ENCODE data around the gene RTTN. TPM values are rescaled to one million over a fixed set of nuclear protein-coding genes. Genes with fewer than 3 reads are reported as not detected.
"Not testable (repeated sequence)": the region's sequence is repeated elsewhere in the genome, so short reads cannot be mapped to it uniquely, and the experiment has no call there.

RTTN gene
- 21.3 and 22.8 TPM in 2 replicates for total RNA-seq (2014; rRNA removed; shearing (Covaris generic))

GRCh38 chr18:70205421-70206397, at the start of gene RTTN:
Gene RTTN, minus strand, starts transcription at chr18:70205687. Its CDS starts 29 bp downstream, at chr18:70205658.
- H3K27ac ChIP-seq = peak within 1 kb of the TSS; percentile 85
- H3K27me3 ChIP-seq = no peaks in the 10 kb centered on the region
- DNase-seq = peak; percentile 86 to 88
- H3K36me3 ChIP-seq = no peaks in the 10 kb centered on the region
- no peaks in the 10 kb centered on the region for H3K9me3 ChIP-seq (replicated peaks)
- H3K4me3 ChIP-seq = peak within 1 kb of the TSS; percentile 90
- H3K4me1 ChIP-seq = peaks cover 3% of the 10 kb centered on the region; the same call in 1 of the 2 replicates

- H3K27me3 ChIP-seq = no peaks in the 10 kb centered on the region
- H3K4me1 ChIP-seq = no peaks in the 10 kb centered on the region
- no peaks in the 10 kb centered on the region for H3K9me3 ChIP-seq (replicated peaks)
- no peak overlapping the region for H3K27ac ChIP-seq
- no peak overlapping the region for H3K4me3 ChIP-seq
- H3K36me3 ChIP-seq = no peaks in the 10 kb centered on the region
- DNase-seq = no peak
Observed at GRCh38 chr18:70250781-70251180, 45.3 kb upstream of the RTTN start.

GRCh38 chr18:70249861-70250260, 44.4 kb upstream of the RTTN start:
- not testable (repeated sequence) for H3K4me1 ChIP-seq; H3K36me3 ChIP-seq; H3K27ac ChIP-seq; H3K27me3 ChIP-seq; DNase-seq; H3K9me3 ChIP-seq (replicated peaks); H3K4me3 ChIP-seq

- no peak overlapping the region for H3K4me3 ChIP-seq
- H3K9me3 ChIP-seq (replicated peaks) = no peaks in the 10 kb centered on the region
- H3K27me3 ChIP-seq = no peaks in the 10 kb centered on the region
- no peaks in the 10 kb centered on the region for H3K36me3 ChIP-seq
- DNase-seq = no peak
- no peak overlapping the region for H3K27ac ChIP-seq
- no peaks in the 10 kb centered on the region for H3K4me1 ChIP-seq
Observed at GRCh38 chr18:70249118-70249517, 43.6 kb upstream of the RTTN start.

GRCh38 chr18:70246061-70246466, 40.6 kb upstream of the RTTN start:
- H3K36me3 ChIP-seq = no peaks in the 10 kb centered on the region
- no peaks in the 10 kb centered on the region for H3K9me3 ChIP-seq (replicated peaks)
- H3K27me3 ChIP-seq = no peaks in the 10 kb centered on the region
- no peaks in the 10 kb centered on the region for H3K4me1 ChIP-seq
- no peak overlapping the region for H3K27ac ChIP-seq
- no peak for DNase-seq
- H3K4me3 ChIP-seq = no peak overlapping the region

GRCh38 chr18:70243131-70243929, 37.8 kb upstream of the RTTN start:
- no peaks in the 10 kb centered on the region for H3K4me1 ChIP-seq
- H3K9me3 ChIP-seq (replicated peaks) = no peaks in the 10 kb centered on the region
- H3K36me3 ChIP-seq = no peaks in the 10 kb centered on the region
- no peak overlapping the region for H3K4me3 ChIP-seq
- no peak for DNase-seq
- H3K27me3 ChIP-seq = no peaks in the 10 kb centered on the region
- no peak overlapping the region for H3K27ac ChIP-seq

- H3K4me1 ChIP-seq = not testable (repeated sequence)
Observed at GRCh38 chr18:70236921-70237320, 31.4 kb upstream of the RTTN start.

GRCh38 chr18:70235478-70235877, 30.0 kb upstream of the RTTN start:
- Histone ChIP-seq H3K36me3 (no peaks in the 10 kb centered on the region), H3K4me3 (no peak overlapping the region), H3K4me1 (no peaks in the 10 kb centered on the region), H3K9me3 (replicated peaks) (no peaks in the 10 kb centered on the region), H3K27me3 (no peaks in the 10 kb centered on the region), H3K27ac (no peak overlapping the region)
- DNase-seq = no peak

More at GRCh38 chr18:70236921-70237320, 31.4 kb upstream of the RTTN start:
- not testable (repeated sequence) for DNase-seq; H3K9me3 ChIP-seq (replicated peaks); H3K36me3 ChIP-seq; H3K27ac ChIP-seq; H3K27me3 ChIP-seq; H3K4me3 ChIP-seq

GRCh38 chr18:70234667-70235459, 29.4 kb upstream of the RTTN start:
- DNase-seq = no peak
- H3K9me3 ChIP-seq (replicated peaks) = no peaks in the 10 kb centered on the region
- no peak overlapping the region for H3K4me3 ChIP-seq
- H3K27me3 ChIP-seq = no peaks in the 10 kb centered on the region
- H3K27ac ChIP-seq = no peak overlapping the region
- H3K36me3 ChIP-seq = no peaks in the 10 kb centered on the region
- H3K4me1 ChIP-seq = no peaks in the 10 kb centered on the region

GRCh38 chr18:70233974-70234373, 28.5 kb upstream of the RTTN start:
- Histone ChIP-seq H3K27me3 (no peaks in the 10 kb centered on the region), H3K9me3 (replicated peaks) (no peaks in the 10 kb centered on the region), H3K27ac (no peak overlapping the region), H3K36me3 (no peaks in the 10 kb centered on the region), H3K4me3 (no peak overlapping the region), H3K4me1 (no peaks in the 10 kb centered on the region)
- no peak for DNase-seq

- no peak overlapping the region for H3K27ac ChIP-seq
- no peaks in the 10 kb centered on the region for H3K4me1 ChIP-seq
- H3K9me3 ChIP-seq (replicated peaks) = no peaks in the 10 kb centered on the region
- no peak overlapping the region for H3K4me3 ChIP-seq
- H3K36me3 ChIP-seq = no peaks in the 10 kb centered on the region
- DNase-seq = no peak
- H3K27me3 ChIP-seq = no peaks in the 10 kb centered on the region
Observed at GRCh38 chr18:70232261-70232660, 26.8 kb upstream of the RTTN start.

- DNase-seq = no peak
- H3K4me1 ChIP-seq = no peaks in the 10 kb centered on the region
- no peaks in the 10 kb centered on the region for H3K36me3 ChIP-seq
- H3K27ac ChIP-seq = no peak overlapping the region
- H3K27me3 ChIP-seq = no peaks in the 10 kb centered on the region
- H3K9me3 ChIP-seq (replicated peaks) = no peaks in the 10 kb centered on the region
- H3K4me3 ChIP-seq = no peak overlapping the region
Observed at GRCh38 chr18:70229639-70230038, 24.2 kb upstream of the RTTN start.

- H3K27ac ChIP-seq = no peak overlapping the region
- H3K27me3 ChIP-seq = no peaks in the 10 kb centered on the region
- no peak overlapping the region for H3K4me3 ChIP-seq
- no peak for DNase-seq
- no peaks in the 10 kb centered on the region for H3K4me1 ChIP-seq
- H3K36me3 ChIP-seq = no peaks in the 10 kb centered on the region
- no peaks in the 10 kb centered on the region for H3K9me3 ChIP-seq (replicated peaks)
Observed at GRCh38 chr18:70228536-70228935, 23.0 kb upstream of the RTTN start.

- Histone ChIP-seq H3K4me1 (no peaks in the 10 kb centered on the region), H3K27ac (no peak overlapping the region), H3K9me3 (replicated peaks) (no peaks in the 10 kb centered on the region), H3K4me3 (no peak overlapping the region), H3K36me3 (no peaks in the 10 kb centered on the region), H3K27me3 (no peaks in the 10 kb centered on the region)
- no peak for DNase-seq
Observed at GRCh38 chr18:70227438-70227837, 22.0 kb upstream of the RTTN start.
